Stimulated activated naive CD8-positive, alpha-beta T cell treated with anti-CD3 and anti-CD28 coated beads, Interleukin-15, Interleukin-2, amounts not matched to agents 100 ng/mL and 50 ng/mL, for 24 hours (primary cell): ENCODE results near the gene PSME2.

Experiments used
- H3K27ac Mint-ChIP-seq: one replicate; pipeline ENCODE4 v1.8.0; 2021; ENCODE audit warnings: mild to moderate bottlenecking, mixed read lengths
- H3K27me3 Mint-ChIP-seq: one replicate; pipeline ENCODE4 v1.8.0; 2021; ENCODE audit warnings: mixed read lengths
- H3K36me3 Mint-ChIP-seq: one replicate; pipeline ENCODE4 v1.8.0; 2021; ENCODE audit warnings: low read depth, mixed read lengths
- H3K4me1 Mint-ChIP-seq: one replicate; pipeline ENCODE4 v1.8.0; 2021; ENCODE audit warnings: low read depth, mixed read lengths
- H3K4me3 Mint-ChIP-seq: one replicate; pipeline ENCODE4 v1.8.0; 2021; ENCODE audit warnings: mild to moderate bottlenecking, mixed read lengths
- H3K9me3 Mint-ChIP-seq: one replicate; pipeline ENCODE4 v1.8.0; 2021; ENCODE audit warnings: mixed read lengths

The PSME2 gene

GRCh38 chr14:24171422-24172260 is 25.2 kb upstream of the PSME2 start, which contains the start of gene REC8:
TSS of gene REC8 (plus strand) at chr14:24172080. CDS start at chr14:24172553, 473 bp downstream.
- Mint-ChIP-seq H3K27me3 (no peaks in the 10 kb centered on the region), H3K4me3 (peak within 1 kb of the TSS; percentile 80), H3K9me3 (no peaks in the 10 kb centered on the region), H3K27ac (peak within 1 kb of the TSS; percentile 76), H3K4me1 (peaks cover 29% of the 10 kb centered on the region), H3K36me3 (peaks cover 42% of the 10 kb centered on the region)

GRCh38 chr14:24167469-24168114 is 21.2 kb upstream of the PSME2 start:
- Mint-ChIP-seq H3K9me3 (no peaks in the 10 kb centered on the region), H3K4me3 (no peak overlapping the region), H3K4me1 (peaks cover 53% of the 10 kb centered on the region), H3K27me3 (no peaks in the 10 kb centered on the region), H3K36me3 (peaks cover 63% of the 10 kb centered on the region), H3K27ac (peak overlapping the region; percentile 82)

- no peaks in the 10 kb centered on the region for H3K27me3 Mint-ChIP-seq
- H3K9me3 Mint-ChIP-seq = no peaks in the 10 kb centered on the region
- H3K4me1 Mint-ChIP-seq = peaks cover 54% of the 10 kb centered on the region
- H3K4me3 Mint-ChIP-seq = no peak overlapping the region
- H3K36me3 Mint-ChIP-seq = peaks cover 76% of the 10 kb centered on the region
- peak overlapping the region; percentile 71 for H3K27ac Mint-ChIP-seq
Measured at GRCh38 chr14:24165785-24166184, 19.4 kb upstream of the PSME2 start.

GRCh38 chr14:24164518-24164991 is 18.1 kb upstream of the PSME2 start:
- H3K4me3 Mint-ChIP-seq = no peak overlapping the region
- H3K27me3 Mint-ChIP-seq = no peaks in the 10 kb centered on the region
- peaks cover 82% of the 10 kb centered on the region for H3K36me3 Mint-ChIP-seq
- peaks cover 58% of the 10 kb centered on the region for H3K4me1 Mint-ChIP-seq
- H3K9me3 Mint-ChIP-seq = no peaks in the 10 kb centered on the region
- H3K27ac Mint-ChIP-seq = peak overlapping the region; percentile 78

- Mint-ChIP-seq H3K27me3 (no peaks in the 10 kb centered on the region), H3K4me3 (peak overlapping the region; percentile 97), H3K27ac (peak overlapping the region; percentile 100), H3K4me1 (peaks cover 51% of the 10 kb centered on the region), H3K9me3 (no peaks in the 10 kb centered on the region), H3K36me3 (peaks cover 83% of the 10 kb centered on the region)
Measured at GRCh38 chr14:24162093-24162492, 15.7 kb upstream of the PSME2 start.

GRCh38 chr14:24160850-24161804 is 14.7 kb upstream of the PSME2 start, which contains the start of gene IRF9:
TSS of gene IRF9 (plus strand) at chr14:24161265. CDS start at chr14:24162145, 880 bp downstream.
- Mint-ChIP-seq H3K36me3 (peaks cover 80% of the 10 kb centered on the region), H3K27ac (peak within 1 kb of the TSS; percentile 100), H3K9me3 (no peaks in the 10 kb centered on the region), H3K4me3 (peak within 1 kb of the TSS; percentile 97), H3K4me1 (peaks cover 51% of the 10 kb centered on the region), H3K27me3 (no peaks in the 10 kb centered on the region)

GRCh38 chr14:24160499-24160849 is 14.1 kb upstream of the PSME2 start:
- Mint-ChIP-seq H3K4me1 (peaks cover 47% of the 10 kb centered on the region), H3K27me3 (no peaks in the 10 kb centered on the region), H3K4me3 (no peak overlapping the region), H3K27ac (peak overlapping the region; percentile 100), H3K9me3 (no peaks in the 10 kb centered on the region), H3K36me3 (peaks cover 80% of the 10 kb centered on the region)

- Mint-ChIP-seq H3K4me3 (no peak overlapping the region), H3K27ac (peak overlapping the region; percentile 100), H3K4me1 (peaks cover 45% of the 10 kb centered on the region), H3K9me3 (no peaks in the 10 kb centered on the region), H3K27me3 (no peaks in the 10 kb centered on the region), H3K36me3 (peaks cover 80% of the 10 kb centered on the region)
Measured at GRCh38 chr14:24159777-24160498, 13.5 kb upstream of the PSME2 start.

- Mint-ChIP-seq H3K4me3 (no peak overlapping the region), H3K27me3 (no peaks in the 10 kb centered on the region), H3K4me1 (peaks cover 24% of the 10 kb centered on the region), H3K9me3 (no peaks in the 10 kb centered on the region), H3K27ac (no peak overlapping the region), H3K36me3 (peaks cover 63% of the 10 kb centered on the region)
Measured at GRCh38 chr14:24157331-24157730, 10.9 kb upstream of the PSME2 start.

- Mint-ChIP-seq H3K36me3 (peaks cover 62% of the 10 kb centered on the region), H3K27ac (peak overlapping the region; percentile 69), H3K27me3 (no peaks in the 10 kb centered on the region), H3K9me3 (no peaks in the 10 kb centered on the region), H3K4me3 (no peak overlapping the region), H3K4me1 (peaks cover 19% of the 10 kb centered on the region)
Measured at GRCh38 chr14:24156840-24157239, 10.4 kb upstream of the PSME2 start.

- no peaks in the 10 kb centered on the region for H3K9me3 Mint-ChIP-seq
- H3K27me3 Mint-ChIP-seq = no peaks in the 10 kb centered on the region
- peaks cover 13% of the 10 kb centered on the region for H3K4me1 Mint-ChIP-seq
- H3K36me3 Mint-ChIP-seq = peaks cover 63% of the 10 kb centered on the region
- H3K4me3 Mint-ChIP-seq = no peak overlapping the region
- no peak overlapping the region for H3K27ac Mint-ChIP-seq
Measured at GRCh38 chr14:24155100-24155499, 8.7 kb upstream of the PSME2 start.

- H3K4me1 Mint-ChIP-seq = peaks cover 29% of the 10 kb centered on the region
- no peaks in the 10 kb centered on the region for H3K27me3 Mint-ChIP-seq
- no peaks in the 10 kb centered on the region for H3K9me3 Mint-ChIP-seq
- H3K4me3 Mint-ChIP-seq = no peak overlapping the region
- H3K36me3 Mint-ChIP-seq = peaks cover 52% of the 10 kb centered on the region
- H3K27ac Mint-ChIP-seq = no peak overlapping the region
Measured at GRCh38 chr14:24151404-24152080, 5.1 kb upstream of the PSME2 start.

GRCh38 chr14:24150993-24151392 is 4.6 kb upstream of the PSME2 start:
- Mint-ChIP-seq H3K4me3 (no peak overlapping the region), H3K4me1 (peaks cover 30% of the 10 kb centered on the region), H3K36me3 (peaks cover 55% of the 10 kb centered on the region), H3K27me3 (no peaks in the 10 kb centered on the region), H3K27ac (no peak overlapping the region), H3K9me3 (no peaks in the 10 kb centered on the region)
